Kidney epithelial cell (primary cell): ENCODE results near the gene C13orf46. TPM values are rescaled to one million over a fixed set of nuclear protein-coding genes. Genes with fewer than 3 reads are reported as not detected.

Source experiments
- DNase-seq: peaks from one replicate; pipeline ENCODE4 v3.0.0-alpha.2; 2010; ENCODE audit warnings: low read depth
- H3K27me3 ChIP-seq: 2 replicates; pipeline ENCODE4 v1.6.0; 2011; ENCODE audit warnings: low read length; ENCODE audit not compliant: control insufficient read depth, insufficient read depth
- H3K36me3 ChIP-seq: 2 replicates; pipeline ENCODE4 v1.5.1; 2011; ENCODE audit warnings: low read length; ENCODE audit not compliant: control insufficient read depth, insufficient read depth
- H3K4me3 ChIP-seq: 2 replicates; pipeline ENCODE4 v1.5.1; 2011; ENCODE audit warnings: low read depth, mild to moderate bottlenecking, control low read depth, low read length
- CTCF ChIP-seq: IDR thresholded peaks from 2 replicates; pipeline ENCODE4 v1.5.1; 2011; ENCODE audit warnings: mild to moderate bottlenecking, moderate library complexity, low read length, control low read depth, inconsistent platforms; ENCODE audit not compliant: insufficient read depth, poor library complexity, severe bottlenecking
- total RNA-seq: library from RNA; depleted of rRNA; stranded (reverse); fragments of >200 nt; gene quantifications from 2 replicates; pipeline ENCODE4 v1.2.3, GENCODE V29; 2015

C13orf46 gene
- total RNA-seq, 1 donor from 2014 or later = 0.04 TPM

- peaks cover 3% of the 10 kb centered on the region for H3K36me3 ChIP-seq
- no peaks in the 10 kb centered on the region for H3K27me3 ChIP-seq
- no peak overlapping the region for H3K4me3 ChIP-seq
- TF ChIP-seq CTCF = no peak
- DNase-seq = peak; percentile 37
These were observed 3.1 kb upstream of the C13orf46 start for GRCh38 chr13:113976711-113977684.

- Histone ChIP-seq H3K36me3 (peaks cover 2% of the 10 kb centered on the region), H3K27me3 (no peaks in the 10 kb centered on the region), H3K4me3 (no peak overlapping the region)
- TF ChIP-seq CTCF = no peak
- DNase-seq = no peak
These were observed 1.5 kb upstream of the C13orf46 start for GRCh38 chr13:113975416-113975815.

- TF ChIP-seq CTCF = no peak
- Histone ChIP-seq H3K4me3 (no peak overlapping the region), H3K36me3 (peaks cover 2% of the 10 kb centered on the region), H3K27me3 (no peaks in the 10 kb centered on the region)
- no peak for DNase-seq
These were observed 717 bp upstream of the C13orf46 start for GRCh38 chr13:113974304-113975281.

- Histone ChIP-seq H3K27me3 (no peaks in the 10 kb centered on the region), H3K4me3 (no peak overlapping the region), H3K36me3 (no peaks in the 10 kb centered on the region)
- no peak for DNase-seq
- TF ChIP-seq CTCF = no peak
These were observed 1.2 kb downstream of the C13orf46 start for GRCh38 chr13:113972451-113973217.

GRCh38 chr13:113971471-113972231, 2.2 kb downstream of the C13orf46 start:
- H3K4me3 ChIP-seq = no peak overlapping the region
- H3K36me3 ChIP-seq = no peaks in the 10 kb centered on the region
- DNase-seq = no peak
- no peaks in the 10 kb centered on the region for H3K27me3 ChIP-seq
- no peak for TF ChIP-seq CTCF
